HepG2 (cell line): Measurements from ENCODE around the gene BORCS5.

ENCODE experiments used
- CTCF ChIP-seq: sonication (generic); formaldehyde crosslinking; IDR thresholded peaks from 2 replicates; pipeline ENCODE4 v1.5.0; 2020; ENCODE audit warnings: mild to moderate bottlenecking, missing genetic modification reagents, moderate library complexity
- POLR2A ChIP-seq, 2 experiments: IDR thresholded peaks; 2 replicates each; pipeline ENCODE4 v1.6.1; 2011; ENCODE audit warnings: low read depth in 2 of 2, low read length in 2 of 2, mild to moderate bottlenecking in 1 of 2, moderate library complexity in 1 of 2; ENCODE audit not compliant: insufficient read depth in 1 of 2

- TF ChIP-seq POLR2A (IDR thresholded peaks at IDR 0.05; ENCODE audit: insufficient read depth in 1 of 2, low read depth in 2 of 2, low read length in 2 of 2) (no peak), CTCF (CRISPR knock-in tag) (no peak)
Observed at GRCh38 chr12:12425616-12426015, 68.7 kb downstream of the BORCS5 start.
